ENCODE data around the gene CRYBG1.

The CRYBG1 gene

DNA sequence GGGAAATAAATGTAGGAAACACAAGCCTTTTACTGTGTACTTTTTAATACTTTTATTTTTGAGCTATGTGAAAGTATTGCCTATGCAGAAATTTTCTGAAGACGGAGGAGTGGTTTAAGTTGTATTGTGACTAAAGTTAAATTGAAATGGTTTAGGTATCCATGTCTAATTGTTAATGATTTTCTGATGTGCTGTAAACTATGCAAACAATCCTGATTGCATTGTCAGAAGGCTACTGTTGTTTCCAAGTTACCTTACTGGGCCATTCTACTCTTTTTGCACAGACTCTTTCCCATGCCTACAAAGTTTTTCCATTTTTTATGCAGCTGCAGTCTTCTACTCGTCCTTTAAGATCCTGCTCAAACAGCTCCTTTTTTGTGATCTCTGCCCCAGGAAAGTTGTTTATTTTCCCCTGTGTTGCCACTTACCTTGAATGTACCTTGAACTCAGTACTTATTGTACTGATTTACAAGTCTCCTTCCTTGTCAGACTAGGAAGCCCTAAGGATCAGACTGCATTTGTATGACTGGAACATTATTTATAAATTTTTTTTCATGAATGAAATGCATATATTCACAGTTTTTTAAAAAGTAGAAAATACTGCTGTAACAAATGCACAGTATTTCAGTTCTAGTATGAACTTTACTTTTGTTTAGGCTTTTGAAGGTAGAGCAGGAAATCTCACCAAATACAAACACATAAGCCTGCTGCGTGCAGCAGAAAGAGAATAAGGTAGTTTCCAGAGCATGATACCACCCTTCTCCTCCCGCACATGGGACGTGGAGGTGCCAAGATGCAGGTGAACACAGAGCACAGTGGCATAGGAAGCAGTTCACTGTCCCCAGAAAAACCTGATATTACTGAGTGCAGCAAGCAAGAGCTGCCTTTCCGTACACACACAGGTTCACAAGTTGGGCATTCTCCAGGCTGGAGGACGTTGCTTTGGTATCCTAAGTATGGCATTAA, 97.8 kb downstream of the CRYBG1 start:
- no peak for DNase-seq (ENCODE audit: low spot score)

DNA sequence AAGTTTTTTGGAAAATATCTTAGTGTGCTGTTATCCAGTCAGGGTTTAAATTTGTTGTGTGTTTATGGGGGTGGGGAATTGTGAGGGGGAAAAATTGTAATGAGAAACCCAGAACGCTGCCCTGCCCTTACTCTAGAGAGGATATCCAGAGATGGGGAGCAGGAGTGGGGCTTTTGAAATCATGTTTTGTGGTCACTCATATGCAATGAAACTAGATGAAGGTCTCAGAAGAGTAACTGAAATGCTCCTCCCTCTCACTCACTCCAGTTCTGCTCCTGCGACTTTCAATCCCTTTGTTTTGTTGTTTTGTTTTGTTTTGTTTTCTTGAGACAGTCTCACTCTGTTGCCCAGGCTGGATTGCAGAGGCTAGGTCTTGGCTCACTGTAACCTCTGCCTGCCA, 100.0 kb downstream of the CRYBG1 start:
- DNase-seq (ENCODE audit: low spot score): no peak

DNA sequence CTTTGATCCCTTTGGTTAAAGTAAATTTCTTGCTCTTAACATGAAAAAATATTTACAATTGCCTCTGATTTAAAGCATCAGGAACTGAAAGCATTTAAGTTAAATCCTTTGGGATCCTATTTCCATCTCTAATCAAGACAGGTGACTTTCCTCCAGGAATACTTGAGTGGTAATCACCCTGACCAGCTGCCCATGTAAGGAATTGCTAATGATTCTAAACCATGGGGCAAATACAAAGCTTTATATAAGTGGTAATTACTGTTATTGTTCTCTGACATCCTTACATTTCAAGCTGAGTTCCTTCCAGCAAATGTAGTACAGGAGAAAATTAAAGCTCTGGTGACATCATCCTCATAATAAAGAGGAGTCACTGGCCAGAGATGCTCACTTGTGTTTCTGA, 100.6 kb downstream of the CRYBG1 start:
- DNase-seq (ENCODE audit: low spot score): no peak

- no peak for DNase-seq (ENCODE audit: low spot score)
These were observed 102.5 kb downstream of the CRYBG1 start for GRCh38 chr6:106462923-106463557.

DNA sequence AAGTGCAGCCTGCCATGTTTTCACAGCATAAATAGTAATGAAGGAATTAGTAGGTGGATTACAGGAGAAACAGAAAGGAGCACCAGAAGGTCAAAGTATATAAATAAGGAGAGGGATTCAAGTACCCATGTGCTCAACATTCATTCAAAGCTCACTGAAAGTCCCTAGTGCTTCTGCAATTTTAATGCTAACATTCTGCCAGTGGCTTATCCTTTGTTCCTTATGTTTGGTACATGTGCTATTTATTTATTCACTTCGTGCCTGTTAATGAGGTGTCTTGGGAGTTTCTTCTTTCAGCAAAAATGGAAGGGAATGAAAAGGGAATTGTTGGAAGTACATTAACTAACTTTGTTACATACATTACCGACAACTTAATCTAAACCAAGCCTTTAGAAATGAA, 105.7 kb downstream of the CRYBG1 start:
- no peak for DNase-seq (ENCODE audit: low spot score)

GRCh38 chr6:106468935-106469334, 108.4 kb downstream of the CRYBG1 start:
- DNase-seq (ENCODE audit: low spot score): no peak

DNA sequence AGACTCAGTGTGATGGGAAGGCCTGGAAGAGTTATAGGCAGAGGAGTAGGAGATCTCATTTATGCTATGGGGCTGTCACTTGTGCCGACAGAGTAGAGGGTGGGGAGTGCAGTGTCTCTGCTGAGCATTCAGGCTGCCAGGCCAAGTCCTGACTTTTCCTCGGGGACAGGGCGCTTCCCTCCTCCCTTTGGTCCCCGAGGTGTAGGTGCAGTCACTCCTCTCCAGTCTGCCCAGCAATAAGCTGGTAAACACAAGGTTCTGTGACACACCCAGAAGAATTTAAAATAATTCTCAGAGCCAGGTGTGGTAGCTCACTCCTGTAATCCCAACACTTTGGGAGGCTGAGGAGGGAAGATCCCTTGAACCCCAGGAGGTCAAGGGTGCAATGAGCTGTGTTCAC, 109.4 kb downstream of the CRYBG1 start:
- no peak for DNase-seq (ENCODE audit: low spot score)

DNA sequence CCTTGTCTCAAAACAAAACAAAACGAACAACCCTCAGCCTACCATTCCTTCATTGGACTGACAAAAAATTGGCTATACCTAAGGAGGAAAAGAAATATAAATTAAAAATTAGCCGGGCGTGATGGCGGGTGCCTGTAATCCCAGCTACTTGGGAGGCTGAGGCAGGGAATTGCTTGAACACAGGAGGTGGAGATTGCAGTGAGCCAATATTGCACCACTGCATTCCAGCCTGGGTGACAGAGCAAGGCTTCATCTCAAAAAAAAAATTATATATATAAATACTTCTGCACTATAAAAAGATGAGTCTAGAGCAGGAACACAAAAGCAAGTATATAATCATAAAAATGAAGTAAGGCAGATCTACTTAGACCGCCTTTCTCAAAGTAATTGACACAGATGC, 109.8 kb downstream of the CRYBG1 start:
- no peak for DNase-seq (ENCODE audit: low spot score)

- DNase-seq (ENCODE audit: low spot score): no peak
These were observed 110.3 kb downstream of the CRYBG1 start for GRCh38 chr6:106470811-106471210.

- no peak for DNase-seq (ENCODE audit: low spot score)
These were observed 113.3 kb downstream of the CRYBG1 start for GRCh38 chr6:106473812-106474211.

DNA sequence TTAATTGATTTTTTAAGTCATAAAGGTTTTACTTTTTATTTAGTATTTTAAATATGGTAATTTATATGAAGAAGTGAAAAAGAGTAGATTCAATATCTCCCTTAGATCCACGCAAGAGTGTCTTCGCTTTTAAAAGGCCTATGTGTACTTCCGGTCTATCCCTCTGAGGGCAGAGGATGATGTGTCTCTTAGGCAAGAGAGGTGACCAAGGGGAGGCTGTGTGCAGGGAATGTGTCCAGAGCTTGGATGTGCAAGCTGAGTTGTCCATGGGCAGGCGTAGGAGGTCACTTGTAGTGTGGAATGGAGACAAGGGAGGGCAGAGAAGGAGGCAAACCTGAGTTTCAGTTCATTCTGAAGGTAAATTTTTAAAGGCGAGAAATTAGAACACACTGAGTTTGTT, 113.9 kb downstream of the CRYBG1 start:
- no peak for DNase-seq (ENCODE audit: low spot score)

DNA sequence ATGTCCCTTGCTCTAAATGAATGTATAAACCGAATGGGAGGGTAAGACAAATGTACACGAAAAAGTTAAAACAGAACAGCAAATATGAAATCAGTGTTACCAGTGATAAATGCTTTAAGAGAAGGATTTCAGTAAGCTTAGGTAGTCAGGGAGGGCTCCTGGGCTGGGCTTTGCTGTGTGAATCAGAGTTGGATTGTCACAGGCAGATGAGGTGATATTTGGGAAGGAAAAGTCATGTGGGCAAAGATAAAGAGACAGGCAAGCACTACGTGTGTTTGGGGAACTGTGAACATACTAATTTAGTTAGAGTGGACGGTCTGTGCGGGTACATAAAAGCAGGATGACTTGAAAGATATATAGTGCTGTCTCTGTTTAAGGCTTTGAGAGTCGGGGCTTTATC, 114.8 kb downstream of the CRYBG1 start:
- no peak for DNase-seq (ENCODE audit: low spot score)

- no peak for DNase-seq (ENCODE audit: low spot score)
These were observed 116.0 kb downstream of the CRYBG1 start for GRCh38 chr6:106476331-106477105.

DNA sequence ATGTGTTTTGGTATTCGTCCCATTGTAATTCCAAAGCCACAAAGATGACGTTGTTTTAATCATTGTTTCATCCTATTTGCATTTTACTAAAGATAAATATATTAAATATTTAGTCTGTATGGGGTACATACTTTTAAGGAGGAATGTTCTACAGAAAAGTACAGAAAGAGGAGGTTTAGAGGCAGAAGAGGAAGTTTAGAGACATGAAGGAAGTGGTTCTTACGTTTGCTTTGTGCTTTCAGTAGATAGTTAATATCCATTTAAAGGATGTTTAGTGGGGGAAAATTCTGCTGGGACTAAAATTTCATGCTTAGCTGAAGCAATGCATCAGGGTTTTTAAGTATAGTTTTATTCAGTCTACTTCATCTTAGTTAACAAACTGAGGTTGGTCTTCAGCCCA, 116.6 kb downstream of the CRYBG1 start:
- DNase-seq (ENCODE audit: low spot score): no peak

GRCh38 chr6:106477790-106478189, 117.3 kb downstream of the CRYBG1 start:
- no peak for DNase-seq (ENCODE audit: low spot score)

- no peak for DNase-seq (ENCODE audit: low spot score)
These were observed 125.7 kb downstream of the CRYBG1 start for GRCh38 chr6:106486236-106486635.

DNA sequence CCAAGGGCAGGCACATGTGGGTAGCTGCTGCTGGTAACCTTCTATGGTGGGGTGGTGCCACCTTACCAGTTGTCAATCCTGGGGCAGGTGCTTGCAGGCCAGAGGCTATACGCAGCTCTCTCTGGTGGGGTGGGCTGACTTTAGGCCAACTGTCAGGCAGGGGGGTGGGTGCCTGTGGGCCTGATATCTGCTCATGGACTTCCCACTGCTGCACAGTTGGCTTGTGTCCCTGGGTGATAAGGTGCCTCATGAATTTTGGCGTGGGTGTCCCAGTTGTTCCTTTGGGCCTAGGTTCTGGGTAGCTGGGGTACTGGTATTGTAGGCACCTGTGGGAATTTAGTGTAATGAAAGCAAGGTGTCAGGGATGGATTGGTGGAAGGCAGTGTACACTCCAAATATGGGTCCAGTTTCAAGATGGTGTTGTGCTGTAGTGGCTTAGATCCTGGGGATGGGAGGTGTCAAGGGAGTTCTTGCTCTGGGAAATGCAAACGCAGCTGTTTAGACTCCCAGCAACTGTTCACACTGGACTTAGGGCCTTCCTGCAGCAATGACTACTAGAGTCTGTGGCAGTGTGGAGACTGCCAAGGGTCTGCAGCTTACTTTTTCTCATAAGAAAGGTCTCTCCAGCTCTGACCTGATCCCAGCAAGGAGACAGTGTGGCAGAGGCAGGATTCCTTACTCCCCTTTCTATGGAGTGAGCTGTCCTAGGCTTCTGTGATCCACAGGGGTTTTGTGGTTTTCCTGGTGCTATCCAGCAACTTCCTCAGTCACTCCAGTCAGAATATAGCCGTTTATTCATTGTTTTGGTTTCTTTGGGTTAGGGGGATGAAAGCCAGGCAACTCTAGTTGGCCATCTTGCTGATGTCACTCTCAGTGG, 128.2 kb downstream of the CRYBG1 start:
- no peak for DNase-seq (ENCODE audit: low spot score)

- DNase-seq (ENCODE audit: low spot score): no peak
These were observed 129.5 kb downstream of the CRYBG1 start for GRCh38 chr6:106490030-106490429.

GRCh38 chr6:106490436-106490835, 129.9 kb downstream of the CRYBG1 start:
- DNase-seq (ENCODE audit: low spot score): no peak

DNA sequence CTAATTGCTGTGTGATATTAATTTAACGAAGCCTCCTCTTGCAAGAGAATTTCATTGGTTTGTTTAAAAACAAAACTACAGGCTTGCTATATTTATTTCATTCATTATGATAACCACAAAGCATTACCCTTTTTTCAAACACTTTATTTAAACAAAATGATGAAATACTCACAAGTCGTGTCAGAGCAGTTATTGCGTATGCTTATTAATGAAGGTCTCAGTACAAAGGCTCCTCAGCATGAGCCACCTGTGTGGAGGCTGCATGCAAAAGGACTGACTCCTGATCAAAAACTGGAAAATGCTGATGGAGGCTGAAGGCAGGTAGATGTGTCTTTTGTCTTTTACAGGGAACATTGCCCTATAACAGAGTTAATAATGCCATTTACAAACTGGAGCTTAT, 130.5 kb downstream of the CRYBG1 start:
- DNase-seq (ENCODE audit: low spot score): no peak

DNA sequence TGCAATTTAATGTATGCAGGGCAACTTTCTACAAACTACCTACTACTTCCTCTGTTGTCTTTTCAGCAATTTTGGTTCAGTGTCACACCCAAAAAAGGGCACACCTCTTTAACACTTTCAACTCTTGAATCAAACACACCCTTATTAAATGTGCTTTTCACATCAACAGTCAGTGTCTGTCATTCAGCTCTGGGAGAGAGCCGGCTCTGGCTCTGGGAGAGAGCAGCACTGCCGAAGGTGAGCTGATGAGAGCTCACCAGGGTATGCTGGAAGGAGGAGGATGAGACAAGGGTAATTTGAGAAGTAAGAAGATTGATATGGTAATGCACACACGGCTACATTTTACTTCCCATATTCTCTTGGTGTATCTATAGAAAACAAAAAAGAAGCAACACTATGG, 134.5 kb downstream of the CRYBG1 start:
- DNase-seq (ENCODE audit: low spot score): no peak

GRCh38 chr6:106496823-106497222, 136.3 kb downstream of the CRYBG1 start:
- DNase-seq (ENCODE audit: low spot score): no peak
